DMS114 treated with DMSO at 0.1 percent for 48 hours (cell line): ENCODE measurements around the gene PSMD4.
"Not testable (repeated sequence)": the region's sequence is repeated elsewhere in the genome, so short reads cannot be mapped to it uniquely, and the experiment has no call there.

Source experiments
- DNase-seq: peaks from one replicate; lab custom pipeline; 2025; ENCODE audit not compliant: unreplicated experiment; lab: John Stamatoyannopoulos, UW

The PSMD4 gene

DNA sequence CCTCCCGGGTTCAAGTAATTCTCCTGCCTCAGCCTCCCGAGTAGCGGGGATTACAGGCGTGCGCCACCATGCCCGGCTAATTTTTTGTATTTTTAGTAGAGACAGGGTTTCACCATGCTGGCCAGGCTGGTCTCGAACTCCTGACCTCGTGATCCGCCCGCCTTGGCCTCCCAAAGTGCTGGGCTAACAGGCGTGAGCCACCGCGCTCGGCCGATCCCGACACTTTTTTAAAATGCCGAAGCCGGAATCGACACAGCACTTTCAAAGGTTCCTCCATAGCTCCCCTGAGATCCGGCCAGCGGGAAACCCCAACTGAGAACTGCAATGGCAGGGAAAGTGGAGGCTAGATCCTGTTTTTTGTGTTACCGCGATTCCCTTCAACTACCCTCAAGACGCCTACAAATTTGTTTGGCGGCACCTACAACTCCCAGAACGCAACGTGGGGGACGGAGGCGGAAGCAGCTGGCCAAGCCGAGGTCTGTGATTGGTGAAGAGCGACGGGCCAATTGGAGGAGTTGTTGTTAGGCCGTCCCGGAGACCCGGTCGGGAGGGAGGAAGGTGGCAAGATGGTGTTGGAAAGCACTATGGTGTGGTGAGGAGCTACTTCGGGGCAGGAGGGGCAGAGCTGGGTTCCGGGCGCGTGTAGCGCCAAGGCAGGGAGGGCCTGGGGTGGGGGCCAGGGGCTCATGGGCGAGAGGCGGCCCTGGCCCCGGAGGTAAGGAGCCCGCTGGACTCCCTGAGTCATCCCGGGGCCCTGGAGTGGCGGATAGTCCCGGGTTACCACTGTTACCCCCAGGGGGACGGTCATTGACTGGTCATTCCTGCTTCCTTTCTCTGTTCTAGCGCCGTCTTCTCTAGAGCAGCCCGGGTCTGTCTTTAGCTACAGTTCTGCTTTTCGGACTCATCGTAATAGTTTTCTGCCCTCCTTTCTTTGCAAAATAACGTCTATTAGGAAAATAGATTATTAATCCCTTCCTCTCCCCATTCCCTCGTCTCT is at the start of gene PSMD4:
PSMD4 (plus strand) TSS at position 518 of the 997 bp plus-strand sequence; CDS start at position 567, 49 bp downstream.
- peak; percentile 100 for DNase-seq

DNA sequence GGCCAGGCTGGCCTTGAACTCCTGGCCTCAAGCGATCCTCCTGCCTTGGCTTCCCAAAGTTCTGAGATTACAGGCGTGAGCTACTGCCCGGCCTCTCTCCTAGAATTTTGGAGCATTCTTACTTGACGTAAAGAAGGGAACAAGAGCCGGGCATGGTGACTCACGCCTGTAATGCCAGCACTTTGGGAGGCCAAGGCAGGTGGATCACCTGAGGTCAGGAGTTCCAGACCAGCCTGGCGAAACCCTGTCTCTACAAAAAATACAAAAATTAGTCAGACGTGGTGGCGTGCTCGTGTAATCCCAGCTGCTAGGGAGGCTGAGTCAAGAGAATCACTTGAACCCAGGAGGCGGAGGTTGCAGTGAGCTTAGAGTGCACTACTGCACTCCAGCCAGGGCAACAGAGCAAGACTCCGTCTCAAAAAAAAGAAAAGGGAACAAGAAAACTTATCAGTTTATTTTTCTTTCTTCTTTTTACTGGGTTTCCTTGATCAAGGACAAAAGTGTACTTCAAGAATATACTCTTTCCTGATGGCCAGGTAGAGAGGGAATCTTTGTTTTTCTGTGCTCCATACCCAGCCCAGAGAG is 49.1 kb upstream of the PSMD4 start:
- DNase-seq, result not testable (repeated sequence)

DNA sequence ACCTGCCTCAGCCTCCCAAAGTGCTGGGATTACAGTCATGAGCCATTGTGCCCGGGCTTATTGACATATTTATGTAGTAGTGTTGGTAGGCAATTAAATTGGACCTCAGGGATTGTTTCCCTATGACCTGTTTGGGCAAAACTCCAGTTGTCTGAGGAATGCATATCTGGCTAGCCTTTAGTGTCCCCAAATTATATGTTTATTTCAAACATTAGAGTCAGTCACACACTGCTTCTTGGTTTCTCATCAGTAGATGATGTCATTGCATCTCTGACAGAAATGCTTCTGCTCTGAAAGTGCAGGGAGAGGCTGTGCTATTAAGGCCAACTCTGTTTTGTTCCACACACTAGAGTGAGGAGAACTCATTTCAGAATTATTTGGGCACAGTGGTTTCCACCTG is 43.7 kb upstream of the PSMD4 start:
- DNase-seq, result no peak

DNA sequence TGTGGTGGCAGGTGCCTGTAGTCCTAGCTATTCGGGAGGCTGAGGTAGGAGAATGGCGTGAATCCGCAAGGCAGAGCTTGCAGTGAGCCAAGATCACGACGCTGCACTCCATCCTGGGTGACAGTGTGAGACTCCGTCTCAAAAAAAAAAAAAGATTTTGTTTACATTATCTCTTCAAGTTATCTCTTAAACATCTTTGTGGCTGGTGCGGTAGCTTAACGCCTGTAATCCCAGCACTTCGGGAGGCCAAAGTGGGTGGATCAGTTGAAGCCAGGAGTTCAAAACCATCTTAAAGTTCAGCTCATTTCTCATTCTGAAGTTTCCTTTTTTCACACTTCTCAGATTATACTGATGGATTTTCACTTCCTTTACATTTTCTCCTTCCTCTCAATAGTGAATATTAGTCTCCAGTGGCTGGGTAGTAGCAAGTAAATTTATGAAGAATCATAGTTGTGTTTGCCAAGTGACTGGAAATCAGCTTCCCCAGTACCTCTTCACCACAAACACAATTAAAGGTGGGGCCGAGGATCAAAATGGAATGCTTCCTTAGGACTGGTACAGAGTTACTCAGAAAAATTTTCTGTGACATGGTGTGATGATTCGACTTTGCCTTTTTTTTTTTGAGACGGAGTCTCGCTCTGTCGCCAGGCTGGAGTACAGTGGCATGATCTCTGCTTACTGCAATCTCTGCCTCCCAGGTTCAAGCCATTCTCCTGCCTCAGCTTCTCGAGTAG is 42.4 kb upstream of the PSMD4 start:
- DNase-seq, result no peak

DNA sequence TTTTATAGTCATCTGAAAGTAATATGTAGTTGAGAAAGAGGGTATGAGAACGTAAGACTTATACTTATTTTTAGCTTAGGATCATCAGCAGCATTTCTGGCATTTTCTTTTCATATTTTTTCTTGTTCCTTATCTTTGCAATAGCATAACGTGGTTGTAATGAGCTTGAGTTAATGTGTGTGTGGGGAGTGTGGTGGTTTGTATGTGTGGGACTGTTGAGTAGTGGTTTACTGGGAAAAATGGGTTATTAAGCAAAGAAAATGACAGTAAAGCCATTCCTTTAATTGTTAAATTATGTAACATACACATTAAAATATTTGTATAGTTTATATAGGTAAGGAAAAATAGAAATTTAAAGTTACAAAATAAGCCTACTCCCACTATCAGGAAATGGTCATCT is 41.0 kb upstream of the PSMD4 start:
- DNase-seq, result no peak

DNA sequence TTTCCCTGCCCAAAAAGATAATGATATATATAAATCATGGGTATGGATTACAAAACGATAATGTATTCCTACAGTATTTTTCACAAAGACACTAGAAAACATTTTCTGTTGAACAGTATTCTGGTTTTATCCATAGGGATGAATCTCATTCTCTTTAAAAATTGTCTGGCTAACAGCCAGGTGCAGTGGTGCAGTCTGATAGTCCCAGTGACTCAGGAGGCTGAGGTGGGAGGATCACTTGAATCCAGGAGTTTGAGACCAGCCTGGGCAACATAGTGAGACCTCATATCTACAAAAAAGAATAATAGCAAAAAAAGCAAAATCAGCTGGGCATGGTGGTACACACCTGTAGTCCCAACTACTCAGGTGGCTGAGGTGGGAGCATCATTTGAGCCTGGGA is 32.9 kb upstream of the PSMD4 start:
- DNase-seq, result no peak

DNA sequence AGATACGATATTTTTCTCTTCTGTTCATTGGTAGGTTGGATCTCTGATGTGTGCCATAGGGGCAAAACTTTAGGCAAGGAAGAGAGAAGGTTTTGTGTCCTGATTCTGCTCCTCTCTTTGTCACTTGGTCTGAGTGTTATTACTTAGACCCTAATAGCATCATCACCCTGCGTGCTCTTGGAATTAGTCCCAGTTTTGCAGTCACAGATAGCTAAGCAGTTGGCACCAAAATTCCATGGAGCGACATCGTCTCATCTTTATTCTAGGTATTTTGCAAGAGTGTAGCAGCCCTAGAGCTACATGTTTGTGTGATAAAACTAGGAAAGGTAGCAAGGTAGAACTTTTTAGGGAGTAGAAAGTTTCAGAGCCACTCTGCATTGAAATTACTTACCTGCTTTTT is 32.4 kb upstream of the PSMD4 start:
- no peak for DNase-seq

DNA sequence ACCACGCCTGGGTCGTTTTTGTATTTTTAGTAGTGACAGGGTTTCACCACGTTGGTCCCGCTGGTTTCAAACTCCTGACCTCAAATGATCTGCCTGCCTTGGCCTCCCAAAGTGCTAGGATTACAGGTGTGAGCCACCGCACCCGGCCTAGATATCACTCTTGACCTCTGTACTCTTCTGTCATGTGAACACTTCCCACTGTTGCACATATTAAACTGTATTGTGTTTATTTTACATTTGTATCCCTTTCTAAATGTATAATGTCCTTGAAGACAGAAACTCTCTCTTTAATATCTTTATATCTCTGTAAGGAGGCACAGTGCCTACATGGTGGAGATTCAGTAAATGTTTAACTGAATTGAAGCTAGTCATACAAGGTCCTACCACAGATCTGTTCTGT is 19.3 kb upstream of the PSMD4 start:
- DNase-seq, result no peak

DNA sequence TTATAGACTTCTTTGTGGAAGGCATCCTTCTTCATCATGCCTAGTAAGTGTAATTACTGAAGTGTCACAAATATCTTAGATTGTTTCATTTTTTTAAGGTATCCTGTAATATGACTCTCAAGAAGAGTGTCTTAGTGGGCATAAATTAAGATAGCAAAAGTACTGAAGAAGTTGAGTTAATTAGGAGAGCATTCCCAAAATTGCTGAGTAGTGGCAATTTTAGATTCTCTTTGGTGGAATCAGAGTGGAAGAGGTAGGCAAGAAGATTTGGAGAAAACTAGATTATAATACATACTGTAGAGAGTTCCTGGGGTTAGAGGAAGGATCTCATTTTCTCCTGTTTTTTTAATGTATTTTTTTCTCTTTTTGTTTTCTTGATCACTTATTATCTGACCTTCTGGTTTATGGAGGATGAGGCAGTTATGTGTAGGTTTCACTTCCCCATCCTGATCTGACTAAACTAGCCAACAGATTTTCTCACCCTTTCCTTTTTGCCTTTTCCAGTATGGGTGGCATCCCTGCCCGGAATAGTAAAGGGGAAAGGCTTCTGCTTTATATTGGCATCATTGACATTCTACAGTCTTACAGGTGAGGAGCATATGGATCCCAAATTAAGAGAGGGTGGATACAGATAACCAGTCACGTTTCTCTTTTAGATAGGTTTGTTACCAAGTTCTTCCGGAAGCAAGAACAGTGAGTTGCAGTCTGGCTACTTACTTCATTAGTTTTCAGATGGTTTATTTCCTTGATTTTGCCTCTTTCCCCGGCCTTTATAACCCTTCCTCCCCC is 16.7 kb upstream of the PSMD4 start:
- no peak for DNase-seq

DNA sequence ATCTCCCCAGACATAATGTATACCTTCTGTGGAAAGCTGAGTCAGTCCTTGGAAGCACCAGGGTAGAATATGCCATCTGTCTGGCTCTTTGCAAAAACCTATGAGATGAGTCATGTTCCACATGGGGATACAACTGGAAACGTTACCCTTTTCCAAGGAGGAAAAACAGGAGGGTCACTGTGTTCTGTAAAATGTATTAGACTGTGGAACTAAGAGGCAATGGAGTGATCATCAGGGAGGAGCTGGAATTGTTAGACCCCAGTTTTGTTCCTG is 16.1 kb upstream of the PSMD4 start:
- DNase-seq, result no peak

DNA sequence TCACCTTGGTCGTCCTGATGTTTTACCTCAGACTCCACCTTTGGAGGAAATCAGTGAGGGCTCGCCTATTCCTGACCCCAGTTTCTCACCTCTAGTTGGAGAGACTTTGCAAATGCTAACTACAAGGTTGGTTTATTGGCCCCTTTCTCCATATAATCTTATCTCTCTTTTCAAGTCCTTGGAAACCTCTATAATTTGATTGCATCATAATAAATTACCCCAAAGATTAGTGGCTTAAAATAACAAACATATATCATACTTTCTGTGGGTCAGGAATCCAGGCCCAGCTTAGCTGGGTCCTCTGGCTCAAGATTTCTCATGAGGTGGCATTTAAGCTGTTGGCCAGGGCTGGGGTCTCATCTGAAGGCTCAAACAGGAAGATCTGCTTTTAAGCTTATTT is 12.1 kb upstream of the PSMD4 start:
- no peak for DNase-seq

DNA sequence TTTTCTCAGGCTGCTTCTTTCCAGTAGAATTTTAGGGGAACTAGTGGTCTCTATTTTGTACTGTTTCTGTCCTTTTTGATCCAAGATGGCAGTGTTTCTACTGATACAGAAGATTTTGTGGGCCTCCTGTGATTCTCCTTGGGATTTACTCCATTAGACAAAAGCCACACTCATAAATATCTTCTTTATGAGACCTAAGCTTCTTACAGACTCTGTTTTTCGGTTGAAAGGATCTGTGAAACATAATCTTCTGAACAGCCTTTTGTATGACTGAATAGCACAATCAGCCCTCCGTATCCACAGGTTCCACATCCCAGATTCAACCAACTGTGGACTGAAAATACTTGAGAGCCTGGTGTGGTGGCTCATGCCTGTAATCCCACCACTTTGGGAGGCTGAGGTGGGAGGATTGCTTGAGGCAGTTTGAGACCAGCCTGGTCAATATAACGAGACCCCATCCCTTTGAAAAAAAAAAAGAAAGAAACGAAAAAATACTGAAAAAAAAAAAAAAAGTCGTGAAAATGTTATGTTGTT is 10.8 kb upstream of the PSMD4 start:
- DNase-seq, result no peak

DNA sequence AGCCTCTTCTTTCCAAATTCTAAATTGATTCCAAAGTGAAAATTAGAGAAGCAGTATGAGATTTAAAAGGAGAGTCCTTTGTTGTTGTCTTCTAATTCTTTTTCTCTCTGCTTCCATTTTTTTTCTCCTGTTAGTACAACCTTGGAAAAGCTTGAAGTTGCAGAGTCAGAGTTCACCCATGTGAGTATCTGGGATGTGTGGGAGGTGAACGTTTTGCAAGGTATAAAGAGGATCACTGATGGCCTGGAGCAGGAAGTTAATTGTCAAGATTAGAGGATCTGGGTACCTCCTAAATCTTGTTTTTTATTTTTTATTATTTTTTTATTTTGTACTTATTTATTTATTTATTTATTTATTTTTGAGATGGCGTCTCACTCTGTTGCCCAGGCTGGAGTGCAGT is 7.7 kb upstream of the PSMD4 start:
- DNase-seq, result no peak

DNA sequence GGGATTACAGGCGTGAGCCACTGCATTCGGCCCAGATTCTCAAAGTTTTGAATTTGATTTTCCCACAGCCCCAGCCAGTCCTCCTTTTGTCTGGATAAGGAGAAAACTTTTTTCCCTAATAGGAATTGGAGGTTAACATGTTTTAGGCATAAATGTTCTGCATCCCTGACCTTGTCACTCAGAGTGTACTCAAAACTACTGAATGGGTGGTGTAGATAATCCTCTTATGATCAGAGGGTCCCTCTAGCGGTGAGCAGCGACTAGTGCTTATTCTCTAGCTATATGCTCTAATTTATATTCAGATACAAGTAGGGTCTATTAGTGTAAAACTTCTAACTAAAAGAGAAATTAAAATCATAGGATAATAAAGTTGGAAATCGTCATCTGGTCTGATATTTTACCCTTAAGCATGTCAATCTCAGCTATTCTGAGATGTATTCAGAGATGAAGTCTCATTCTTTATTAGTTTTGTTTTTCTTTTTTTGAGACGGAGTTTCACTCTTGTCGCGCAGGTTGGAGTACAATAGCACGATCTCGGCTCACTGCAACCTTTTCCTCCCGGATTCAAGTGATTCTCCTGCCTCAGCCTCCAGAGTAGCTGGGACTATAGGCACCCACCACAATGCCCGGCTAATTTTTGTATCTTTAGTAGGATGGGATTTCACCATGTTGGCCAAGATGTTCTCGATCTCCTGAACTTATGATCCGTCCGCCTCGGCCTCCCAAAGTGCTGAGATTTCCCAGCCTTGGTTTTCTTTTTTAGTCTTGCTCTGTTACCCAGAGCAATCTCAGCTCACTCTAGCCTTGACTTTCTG is 2.7 kb upstream of the PSMD4 start:
- DNase-seq, result peak; percentile 97

DNA sequence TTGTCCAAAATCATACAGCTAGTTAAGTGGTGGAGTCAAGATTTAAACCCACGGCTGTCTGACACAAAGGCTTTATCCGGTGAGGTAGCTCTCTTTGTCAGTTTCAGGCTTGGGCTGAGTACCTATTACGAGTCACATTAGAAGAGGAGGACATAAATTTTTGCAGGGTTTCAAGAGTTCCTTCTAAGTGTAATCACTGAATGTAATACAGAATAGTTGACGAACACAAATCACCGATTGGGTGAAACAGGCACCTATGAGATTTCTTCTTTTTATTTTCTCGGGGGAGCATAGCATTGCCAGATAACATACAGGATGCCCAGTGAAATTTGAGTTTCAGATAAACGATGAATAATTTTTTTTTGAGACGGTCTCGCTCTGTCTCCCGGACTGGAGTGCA is 847 bp downstream of the PSMD4 start:
- no peak for DNase-seq

DNA sequence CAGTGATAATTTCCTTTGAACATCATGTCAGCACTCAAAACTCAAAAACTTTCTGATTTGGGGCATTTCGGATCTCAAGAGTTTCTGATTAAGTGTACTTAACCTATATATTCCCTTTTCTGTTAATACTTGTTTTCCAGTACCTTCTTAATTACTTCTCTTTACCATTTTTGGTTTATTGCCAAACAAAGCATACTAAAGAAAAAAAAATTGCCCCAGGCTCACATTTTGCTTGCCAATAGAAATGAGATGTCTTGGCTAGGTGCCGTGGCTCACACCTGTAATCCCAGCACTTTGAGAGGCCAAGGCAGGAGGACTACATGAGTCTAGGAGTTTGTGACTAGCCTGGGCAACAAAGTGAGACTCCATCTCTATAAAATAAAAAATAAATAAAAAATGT is 4.8 kb downstream of the PSMD4 start:
- no peak for DNase-seq

DNA sequence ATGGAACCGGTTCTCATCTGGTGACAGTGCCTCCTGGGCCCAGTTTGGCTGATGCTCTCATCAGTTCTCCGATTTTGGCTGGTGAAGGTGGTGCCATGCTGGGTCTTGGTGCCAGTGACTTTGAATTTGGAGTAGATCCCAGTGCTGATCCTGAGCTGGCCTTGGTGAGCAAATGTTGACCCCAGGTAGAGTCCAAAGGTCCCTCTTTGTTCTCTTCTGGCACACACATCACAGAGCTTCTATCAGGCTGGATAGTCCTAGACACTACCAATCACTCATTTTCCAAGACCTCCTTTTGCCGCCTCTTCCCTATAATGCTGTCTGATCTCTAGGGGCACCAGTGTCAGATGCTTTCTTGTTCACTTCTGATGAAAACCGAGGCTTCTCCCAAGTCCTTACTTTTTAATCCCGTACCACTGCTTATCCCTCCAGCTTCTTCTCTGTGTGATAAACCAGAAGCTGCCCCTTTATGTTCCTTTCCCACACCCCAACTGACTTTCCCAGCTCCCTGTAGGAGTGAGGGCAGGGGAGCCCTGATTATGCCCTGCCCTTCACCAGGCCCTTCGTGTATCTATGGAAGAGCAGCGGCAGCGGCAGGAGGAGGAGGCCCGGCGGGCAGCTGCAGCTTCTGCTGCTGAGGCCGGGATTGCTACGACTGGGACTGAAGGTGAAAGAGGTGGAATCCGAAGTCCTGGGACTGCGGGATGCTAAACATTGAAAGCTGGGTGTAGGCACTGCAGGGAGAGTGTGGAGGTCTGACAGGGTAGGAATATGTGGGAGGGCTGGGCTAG is 11.1 kb downstream of the PSMD4 start:
- DNase-seq, result no peak

DNA sequence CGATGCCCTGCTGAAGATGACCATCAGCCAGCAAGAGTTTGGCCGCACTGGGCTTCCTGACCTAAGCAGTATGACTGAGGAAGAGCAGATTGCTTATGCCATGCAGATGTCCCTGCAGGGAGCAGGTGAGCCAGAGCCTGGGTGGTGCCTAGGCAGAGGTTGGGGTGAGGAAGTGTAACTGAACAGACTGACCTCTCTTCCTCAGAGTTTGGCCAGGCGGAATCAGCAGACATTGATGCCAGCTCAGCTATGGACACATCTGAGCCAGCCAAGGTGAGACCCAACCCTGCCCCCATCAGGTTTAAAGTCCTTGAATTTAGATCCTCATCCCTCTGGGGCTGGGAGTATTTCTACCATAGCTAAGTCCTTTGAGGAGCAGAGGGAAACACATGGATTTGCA is 11.8 kb downstream of the PSMD4 start:
- no peak for DNase-seq

DNA sequence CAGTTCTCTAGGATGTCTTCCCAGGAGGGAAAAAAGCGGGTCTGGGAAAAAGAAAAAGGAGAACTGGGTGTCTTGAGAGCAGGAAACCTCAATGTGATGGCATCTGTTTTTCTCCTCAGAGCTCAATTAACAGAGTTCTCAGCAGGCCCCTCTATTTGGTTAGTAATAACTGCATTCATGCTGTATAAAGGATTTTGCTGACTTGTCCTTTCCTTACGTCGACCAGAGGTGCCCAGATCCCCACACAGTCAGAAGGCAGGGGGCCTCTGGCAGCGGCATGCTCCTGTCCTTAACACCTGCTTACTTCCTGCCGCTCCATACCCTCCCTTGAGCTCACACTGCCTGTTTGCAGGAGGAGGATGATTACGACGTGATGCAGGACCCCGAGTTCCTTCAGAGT is 12.3 kb downstream of the PSMD4 start:
- no peak for DNase-seq
